Stimulated activated memory B cell treated with anti-CD40 and anti-IgM and Interleukin-4, amounts not matched to agents 10 μg/mL and 1 μg/mL and 100 μg/mL, for 72 hours (primary cell): ENCODE data around the gene ATP13A1.

ENCODE experiments used
- ATAC-seq: fragments of 150-1000 bp; cut with Tn5 transposase; 2 replicates; pipeline ENCODE4 v1.10.0; 2021
- H3K27ac Mint-ChIP-seq: one replicate; pipeline ENCODE4 v1.8.0; 2022; ENCODE audit warnings: mild to moderate bottlenecking, mixed read lengths
- H3K27me3 Mint-ChIP-seq: one replicate; pipeline ENCODE4 v1.8.0; 2022; ENCODE audit warnings: mixed read lengths
- H3K36me3 Mint-ChIP-seq: one replicate; pipeline ENCODE4 v1.8.0; 2022; ENCODE audit warnings: mixed read lengths
- H3K4me1 Mint-ChIP-seq: one replicate; pipeline ENCODE4 v1.8.0; 2022; ENCODE audit warnings: mixed read lengths
- H3K4me3 Mint-ChIP-seq: one replicate; pipeline ENCODE4 v1.8.0; 2022; ENCODE audit warnings: mild to moderate bottlenecking, moderate library complexity, mixed read lengths
- H3K9me3 Mint-ChIP-seq: one replicate; pipeline ENCODE4 v1.8.0; 2022; ENCODE audit warnings: mixed read lengths

The ATP13A1 gene

DNA sequence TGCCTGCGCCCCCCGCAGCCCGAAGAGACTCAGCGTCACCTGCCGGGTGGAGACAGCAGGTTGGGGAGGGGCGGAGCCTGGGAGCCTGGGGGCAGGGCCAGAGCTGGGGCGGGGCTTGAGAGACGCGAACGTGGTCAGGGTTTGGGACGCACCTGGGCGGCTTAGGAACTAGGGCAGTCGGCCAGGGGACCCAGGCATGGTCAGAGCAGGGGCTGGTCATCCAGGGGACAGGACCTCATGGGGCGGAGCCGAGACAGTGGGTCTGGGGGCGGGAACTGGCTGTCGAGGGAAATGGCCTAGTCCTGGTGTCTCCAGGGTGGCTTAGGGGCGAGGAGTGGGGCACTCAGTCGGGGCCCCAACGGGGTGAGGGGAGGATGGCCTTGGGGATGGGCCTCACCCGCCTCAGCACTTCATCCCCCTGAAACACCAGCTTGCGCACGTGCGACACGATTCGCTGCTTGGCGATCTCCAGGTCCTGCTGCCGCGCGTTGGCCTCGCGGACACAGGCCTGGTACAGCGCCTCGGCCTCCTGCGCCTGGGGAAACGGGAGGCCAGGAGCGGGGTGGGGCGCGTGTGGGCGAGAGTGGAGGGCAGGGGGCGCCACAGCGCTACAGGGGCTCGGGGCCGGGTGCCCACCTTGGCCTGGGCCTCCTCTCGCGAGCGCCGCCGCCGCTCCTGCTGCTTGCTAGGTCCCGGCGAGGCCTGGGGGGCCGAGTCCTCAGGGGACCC lies 25.8 kb downstream of the ATP13A1 start:
- Mint-ChIP-seq H3K27me3 (no peaks in the 10 kb centered on the region), H3K27ac (no peak overlapping the region), H3K36me3 (peaks cover 83% of the 10 kb centered on the region), H3K4me1 (peaks cover 39% of the 10 kb centered on the region), H3K4me3 (no peak overlapping the region), H3K9me3 (no peaks in the 10 kb centered on the region)
- no peak for ATAC-seq

- ATAC-seq: no peak
- Mint-ChIP-seq H3K36me3 (peaks cover 80% of the 10 kb centered on the region), H3K27me3 (no peaks in the 10 kb centered on the region), H3K4me1 (peaks cover 34% of the 10 kb centered on the region), H3K9me3 (no peaks in the 10 kb centered on the region), H3K4me3 (no peak overlapping the region), H3K27ac (no peak overlapping the region)
Measured at GRCh38 chr19:19637186-19637522, 26.3 kb downstream of the ATP13A1 start.

DNA sequence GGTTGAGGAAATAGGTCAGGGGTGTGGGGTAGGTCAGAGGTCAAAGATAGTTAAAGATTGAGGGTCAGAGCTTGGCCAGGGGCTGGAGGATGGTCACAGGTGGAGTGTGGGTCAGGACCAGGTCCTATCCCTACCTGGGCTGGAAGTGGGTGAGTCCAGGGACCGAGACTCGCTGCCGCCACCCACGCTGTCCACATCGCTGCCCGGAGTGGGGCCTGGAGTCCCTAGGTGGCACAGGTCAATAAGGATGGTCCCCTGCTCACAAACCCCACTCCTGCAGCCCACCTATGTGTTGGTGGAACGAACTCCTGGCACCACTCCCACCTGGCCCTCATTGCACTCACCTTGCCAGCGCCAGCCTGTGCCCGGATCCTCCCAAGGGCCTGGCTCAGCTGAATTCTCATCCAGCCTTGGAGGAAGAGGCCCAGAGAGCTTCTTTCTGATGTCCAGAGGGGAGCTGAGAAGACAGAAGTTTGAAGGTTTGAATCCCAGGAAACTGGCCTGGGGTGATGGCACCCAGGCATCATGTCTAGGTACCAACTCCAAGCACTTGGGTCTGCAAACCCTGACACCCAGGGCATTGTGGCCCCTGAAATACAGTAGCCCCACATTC lies 26.8 kb downstream of the ATP13A1 start:
- Mint-ChIP-seq H3K27me3 (no peaks in the 10 kb centered on the region), H3K9me3 (no peaks in the 10 kb centered on the region), H3K4me1 (peaks cover 29% of the 10 kb centered on the region), H3K27ac (no peak overlapping the region), H3K36me3 (peaks cover 75% of the 10 kb centered on the region), H3K4me3 (no peak overlapping the region)
- no peak for ATAC-seq

DNA sequence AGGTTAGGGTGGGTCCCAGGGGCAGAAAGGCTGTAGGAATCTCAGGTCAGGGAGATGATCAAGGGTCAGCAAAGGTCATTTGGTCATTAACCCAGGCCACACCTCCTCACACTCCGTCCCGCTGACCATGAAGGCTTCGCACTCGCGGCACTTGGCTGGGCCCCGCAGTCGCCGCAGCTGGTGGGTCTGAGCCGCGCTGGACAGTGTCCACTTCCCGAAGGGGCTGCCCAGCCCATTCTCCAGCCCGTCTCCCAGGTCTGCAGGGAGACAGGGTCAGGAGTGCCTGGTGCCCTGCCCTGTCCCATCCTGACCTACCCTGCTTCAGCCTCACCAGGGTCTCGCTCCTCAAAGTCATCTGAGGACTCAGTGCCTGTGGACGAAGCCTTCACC lies 28.2 kb downstream of the ATP13A1 start:
- Mint-ChIP-seq H3K27ac (peak overlapping the region; percentile 11), H3K4me3 (no peak overlapping the region), H3K36me3 (peaks cover 80% of the 10 kb centered on the region), H3K9me3 (no peaks in the 10 kb centered on the region), H3K27me3 (no peaks in the 10 kb centered on the region), H3K4me1 (peaks cover 28% of the 10 kb centered on the region)
- no peak for ATAC-seq

DNA sequence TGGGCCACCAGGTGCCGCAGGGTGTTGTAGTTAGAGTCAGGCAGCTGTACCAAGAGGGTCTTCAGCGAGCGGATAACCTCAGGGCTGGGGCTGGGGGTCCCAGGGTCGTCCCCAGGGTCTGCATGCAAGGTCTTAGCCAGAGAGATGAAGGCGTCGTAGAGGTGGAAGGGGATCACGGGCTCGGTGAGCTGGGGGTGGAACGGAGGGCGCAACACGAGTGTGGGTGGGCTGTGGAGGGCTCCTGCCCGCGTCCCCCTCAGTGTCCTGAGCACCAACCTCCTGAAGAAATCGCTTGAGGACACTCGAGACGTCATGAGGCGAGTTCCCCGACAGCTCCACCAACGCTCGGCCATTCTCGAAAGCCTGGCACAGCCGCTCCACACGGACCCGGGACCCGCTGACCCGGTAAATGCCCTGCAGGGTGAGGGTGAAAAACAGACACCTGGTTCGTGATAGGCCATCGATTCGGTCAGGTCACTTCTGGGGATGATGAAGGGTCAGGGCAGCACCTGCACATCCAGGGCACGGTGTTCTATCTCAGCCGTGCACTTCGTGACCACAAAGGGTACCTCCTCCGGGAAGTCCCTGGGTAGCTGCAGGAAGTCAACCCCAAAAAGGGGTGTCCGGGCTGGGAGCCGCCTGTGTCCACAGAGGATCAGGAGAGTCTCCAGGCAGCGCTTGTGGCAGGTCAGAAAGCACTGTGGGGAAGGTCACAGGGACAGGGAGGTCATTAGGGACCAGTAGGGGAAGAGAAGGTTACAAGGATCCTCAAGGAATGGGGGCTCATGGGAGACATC lies 28.8 kb downstream of the ATP13A1 start:
- ATAC-seq: no peak
- H3K9me3 Mint-ChIP-seq: no peaks in the 10 kb centered on the region
- peaks cover 77% of the 10 kb centered on the region for H3K36me3 Mint-ChIP-seq
- H3K4me3 Mint-ChIP-seq: no peak overlapping the region
- peak overlapping the region; percentile 52 for H3K27ac Mint-ChIP-seq
- H3K4me1 Mint-ChIP-seq: peaks cover 28% of the 10 kb centered on the region
- H3K27me3 Mint-ChIP-seq: no peaks in the 10 kb centered on the region

DNA sequence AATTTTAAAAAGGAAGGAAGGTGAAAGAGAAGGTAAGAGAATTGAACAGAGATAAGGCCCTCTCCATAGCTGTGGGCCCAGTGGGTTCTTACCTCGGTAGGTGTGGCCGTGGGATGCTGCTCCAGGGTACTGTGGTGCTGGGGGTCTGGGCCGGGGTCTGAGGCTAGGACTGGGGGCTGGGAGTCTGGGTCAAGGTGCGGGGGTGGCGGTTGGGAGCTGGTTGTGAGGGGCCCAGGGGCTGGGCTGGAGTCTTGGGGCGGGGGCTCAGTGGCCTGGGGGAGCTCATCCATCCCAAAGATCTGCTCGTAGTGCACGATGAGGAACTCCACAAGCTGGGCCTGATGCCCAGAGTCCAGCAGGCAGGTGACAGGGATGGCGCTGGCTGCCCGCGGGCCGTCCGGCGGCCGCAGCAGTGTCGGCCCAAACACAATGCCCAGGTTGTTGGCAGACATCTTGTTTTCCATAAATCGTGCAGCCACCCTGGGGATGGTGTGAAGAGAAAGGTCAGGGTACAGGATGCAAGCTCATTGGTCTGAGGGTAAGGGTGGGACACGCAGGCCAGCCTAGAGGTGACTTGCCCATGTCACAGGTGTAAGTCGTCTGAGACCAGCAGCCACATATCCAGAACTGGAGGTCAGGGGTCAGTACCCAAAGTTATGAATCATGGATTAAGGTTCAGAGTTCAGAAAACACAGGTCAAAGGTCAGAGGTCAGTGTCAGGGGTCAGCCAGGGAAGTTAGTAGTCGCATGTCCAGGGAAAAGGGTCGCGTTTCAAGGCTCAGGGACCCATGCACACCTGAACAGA lies 29.6 kb downstream of the ATP13A1 start:
- Mint-ChIP-seq H3K4me3 (no peak overlapping the region), H3K9me3 (no peaks in the 10 kb centered on the region), H3K27me3 (no peaks in the 10 kb centered on the region), H3K4me1 (peaks cover 30% of the 10 kb centered on the region), H3K36me3 (peaks cover 72% of the 10 kb centered on the region), H3K27ac (peak overlapping the region; percentile 52)
- no peak for ATAC-seq

- H3K27me3 Mint-ChIP-seq: no peaks in the 10 kb centered on the region
- H3K36me3 Mint-ChIP-seq: peaks cover 65% of the 10 kb centered on the region
- H3K4me1 Mint-ChIP-seq: peaks cover 36% of the 10 kb centered on the region
- no peaks in the 10 kb centered on the region for H3K9me3 Mint-ChIP-seq
- H3K4me3 Mint-ChIP-seq: no peak overlapping the region
- H3K27ac Mint-ChIP-seq: no peak overlapping the region
- ATAC-seq: no peak
Measured at GRCh38 chr19:19632661-19633060, 30.8 kb downstream of the ATP13A1 start.

- peaks cover 49% of the 10 kb centered on the region for H3K4me1 Mint-ChIP-seq
- no peaks in the 10 kb centered on the region for H3K9me3 Mint-ChIP-seq
- no peak overlapping the region for H3K4me3 Mint-ChIP-seq
- no peak for ATAC-seq
- peaks cover 58% of the 10 kb centered on the region for H3K36me3 Mint-ChIP-seq
- H3K27me3 Mint-ChIP-seq: no peaks in the 10 kb centered on the region
- H3K27ac Mint-ChIP-seq: no peak overlapping the region
Measured at GRCh38 chr19:19631346-19631745, 32.1 kb downstream of the ATP13A1 start.

GRCh38 chr19:19630426-19630825 lies 33.0 kb downstream of the ATP13A1 start:
- no peaks in the 10 kb centered on the region for H3K9me3 Mint-ChIP-seq
- no peak overlapping the region for H3K4me3 Mint-ChIP-seq
- no peaks in the 10 kb centered on the region for H3K27me3 Mint-ChIP-seq
- no peak for ATAC-seq
- peaks cover 48% of the 10 kb centered on the region for H3K4me1 Mint-ChIP-seq
- peaks cover 55% of the 10 kb centered on the region for H3K36me3 Mint-ChIP-seq
- no peak overlapping the region for H3K27ac Mint-ChIP-seq

- Mint-ChIP-seq H3K27me3 (no peaks in the 10 kb centered on the region), H3K4me1 (peaks cover 44% of the 10 kb centered on the region), H3K36me3 (peaks cover 51% of the 10 kb centered on the region), H3K9me3 (no peaks in the 10 kb centered on the region), H3K27ac (no peak overlapping the region), H3K4me3 (no peak overlapping the region)
- ATAC-seq: no peak
Measured at GRCh38 chr19:19630062-19630414, 33.4 kb downstream of the ATP13A1 start.

- Mint-ChIP-seq H3K27ac (peak overlapping the region; percentile 88), H3K9me3 (no peaks in the 10 kb centered on the region), H3K36me3 (peaks cover 47% of the 10 kb centered on the region), H3K27me3 (no peaks in the 10 kb centered on the region), H3K4me3 (peak overlapping the region; percentile 88), H3K4me1 (peaks cover 41% of the 10 kb centered on the region)
- ATAC-seq: peak; percentile 61
Measured at GRCh38 chr19:19628501-19629134, 34.9 kb downstream of the ATP13A1 start.

GRCh38 chr19:19627621-19628500 lies 35.6 kb downstream of the ATP13A1 start, which contains the start of gene LPAR2:
TSS of gene LPAR2 (minus strand) at chr19:19628220. CDS start at chr19:19627275, 945 bp downstream.
- H3K9me3 Mint-ChIP-seq: no peaks in the 10 kb centered on the region
- H3K27me3 Mint-ChIP-seq: no peaks in the 10 kb centered on the region
- peak within 1 kb of the TSS; percentile 88 for H3K4me3 Mint-ChIP-seq
- H3K4me1 Mint-ChIP-seq: peaks cover 37% of the 10 kb centered on the region
- peaks cover 39% of the 10 kb centered on the region for H3K36me3 Mint-ChIP-seq
- peak; percentile 91 for ATAC-seq
- H3K27ac Mint-ChIP-seq: peak within 1 kb of the TSS; percentile 88

DNA sequence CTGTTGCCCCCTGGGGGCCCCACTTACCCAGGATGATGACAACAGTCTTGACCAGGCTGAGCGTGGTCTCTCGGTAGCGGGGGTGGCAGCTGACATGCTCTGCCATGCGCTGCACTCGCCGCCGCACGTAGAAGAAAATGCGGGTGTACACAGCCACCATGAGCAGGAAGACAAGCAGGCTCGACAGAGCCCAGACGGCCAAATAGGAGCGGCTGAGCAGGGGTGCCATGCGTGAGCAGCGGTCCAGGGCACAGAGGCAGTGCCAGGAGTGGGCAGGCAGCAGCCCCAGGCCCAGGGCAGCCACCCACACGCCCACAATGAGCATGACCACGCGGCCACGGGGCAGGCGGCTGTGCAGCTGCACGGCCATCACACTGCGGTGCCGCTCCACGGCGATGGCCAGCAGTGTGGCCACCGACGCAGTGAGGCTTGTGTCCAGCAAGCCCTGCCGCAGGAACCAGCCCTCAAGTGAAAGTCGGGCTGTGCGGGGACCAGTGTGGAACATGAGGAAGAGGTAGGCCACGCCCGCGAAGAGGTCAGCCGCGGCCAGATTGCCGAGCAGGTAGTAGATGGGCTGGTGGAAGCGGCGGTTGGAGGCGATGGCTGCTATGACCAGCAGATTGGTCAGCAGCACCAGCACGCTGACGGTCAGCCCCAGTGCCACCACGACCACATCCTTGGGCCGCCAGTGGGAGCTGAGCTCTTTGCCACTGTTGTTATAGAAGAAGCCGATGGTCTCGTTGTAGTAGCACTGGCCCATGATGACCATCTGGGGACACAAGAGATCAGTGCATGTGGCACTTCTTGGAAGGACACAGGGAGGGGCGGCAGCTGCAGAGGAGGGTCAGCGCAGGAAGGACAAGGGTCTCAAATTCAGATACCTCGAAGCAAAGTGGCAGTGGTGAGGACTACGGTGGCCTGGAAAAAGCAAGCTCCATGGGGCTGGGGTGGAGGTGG lies 36.7 kb downstream of the ATP13A1 start:
- Mint-ChIP-seq H3K27ac (peak overlapping the region; percentile 88), H3K36me3 (peaks cover 35% of the 10 kb centered on the region), H3K27me3 (no peaks in the 10 kb centered on the region), H3K9me3 (no peaks in the 10 kb centered on the region), H3K4me1 (peaks cover 37% of the 10 kb centered on the region), H3K4me3 (peak overlapping the region; percentile 88)
- ATAC-seq: no peak
